ENCODE measurements around the gene SPATS2L. TPM values are rescaled to one million over a fixed set of nuclear protein-coding genes. Genes with fewer than 3 reads are reported as not detected.
A peak's percentile ranks its signal among the peaks of the same experiment; 100 is the strongest.

Gene SPATS2L
- total RNA-seq, 1 donor from 2014 or later: 100 TPM

- ATAC-seq: peak in 1 of 2 donors; percentile 24
- no peak for DNase-seq
- Histone ChIP-seq H3K36me3 (peaks cover 9% of the 10 kb centered on the region), H3K4me3 (no peak overlapping the region), H3K4me1 (peaks cover 2% of the 10 kb centered on the region), H3K9me3 (no peaks in the 10 kb centered on the region), H3K27me3 (ENCODE audit: low read depth) (no peaks in the 10 kb centered on the region), H3K27ac (no peak overlapping the region)
- intact Hi-C loops (cut with DNase I): no loop called here
- TF ChIP-seq, protein P1, sequence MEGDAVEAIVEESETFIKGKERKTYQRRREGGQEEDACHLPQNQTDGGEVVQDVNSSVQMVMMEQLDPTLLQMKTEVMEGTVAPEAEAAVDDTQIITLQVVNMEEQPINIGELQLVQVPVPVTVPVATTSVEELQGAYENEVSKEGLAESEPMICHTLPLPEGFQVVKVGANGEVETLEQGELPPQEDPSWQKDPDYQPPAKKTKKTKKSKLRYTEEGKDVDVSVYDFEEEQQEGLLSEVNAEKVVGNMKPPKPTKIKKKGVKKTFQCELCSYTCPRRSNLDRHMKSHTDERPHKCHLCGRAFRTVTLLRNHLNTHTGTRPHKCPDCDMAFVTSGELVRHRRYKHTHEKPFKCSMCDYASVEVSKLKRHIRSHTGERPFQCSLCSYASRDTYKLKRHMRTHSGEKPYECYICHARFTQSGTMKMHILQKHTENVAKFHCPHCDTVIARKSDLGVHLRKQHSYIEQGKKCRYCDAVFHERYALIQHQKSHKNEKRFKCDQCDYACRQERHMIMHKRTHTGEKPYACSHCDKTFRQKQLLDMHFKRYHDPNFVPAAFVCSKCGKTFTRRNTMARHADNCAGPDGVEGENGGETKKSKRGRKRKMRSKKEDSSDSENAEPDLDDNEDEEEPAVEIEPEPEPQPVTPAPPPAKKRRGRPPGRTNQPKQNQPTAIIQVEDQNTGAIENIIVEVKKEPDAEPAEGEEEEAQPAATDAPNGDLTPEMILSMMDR (IDR thresholded peaks at IDR 0.05): no peak
These were observed 143.8 kb downstream of the SPATS2L start for GRCh38 chr2:200450288-200450687.

GRCh38 chr2:200451511-200451910, 145.0 kb downstream of the SPATS2L start:
- TF ChIP-seq, protein P1 (IDR thresholded peaks at IDR 0.05): no peak
- H3K9me3 ChIP-seq: no peaks in the 10 kb centered on the region
- DNase-seq (no peak), ATAC-seq (no peak)
- H3K4me3 ChIP-seq: no peak overlapping the region
- no peaks in the 10 kb centered on the region for H3K36me3 ChIP-seq
- H3K27me3 ChIP-seq (ENCODE audit: low read depth): no peaks in the 10 kb centered on the region
- H3K4me1 ChIP-seq: peaks cover 13% of the 10 kb centered on the region
- intact Hi-C loops (cut with DNase I): no loop called here
- no peak overlapping the region for H3K27ac ChIP-seq

DNA sequence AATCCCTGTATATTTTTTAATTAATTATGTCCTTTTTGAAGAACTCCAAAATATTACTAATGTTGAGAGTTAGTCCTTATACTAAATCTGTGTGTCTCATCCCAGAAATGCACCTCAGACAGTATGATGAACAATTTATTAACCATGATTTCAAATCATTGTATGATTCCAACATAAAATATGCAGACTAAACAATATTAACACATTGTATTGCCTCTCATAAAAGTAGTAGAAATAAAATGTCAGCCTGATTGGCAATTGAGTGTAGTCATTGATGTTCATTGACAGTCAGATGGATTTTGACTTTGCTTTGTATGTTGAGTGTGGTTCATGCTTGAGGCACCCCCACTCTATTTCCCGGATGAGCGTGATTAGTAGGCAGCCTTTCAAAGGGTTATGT, 145.9 kb downstream of the SPATS2L start:
- ATAC-seq (no peak), DNase-seq (no peak)
- intact Hi-C loops (cut with DNase I): no loop called here
- peaks cover 13% of the 10 kb centered on the region for H3K4me1 ChIP-seq
- H3K27me3 ChIP-seq (ENCODE audit: low read depth): no peaks in the 10 kb centered on the region
- H3K4me3 ChIP-seq: no peak overlapping the region
- no peaks in the 10 kb centered on the region for H3K9me3 ChIP-seq
- no peak overlapping the region for H3K27ac ChIP-seq
- H3K36me3 ChIP-seq: no peaks in the 10 kb centered on the region
- TF ChIP-seq, protein P1 (IDR thresholded peaks at IDR 0.05): no peak

DNA sequence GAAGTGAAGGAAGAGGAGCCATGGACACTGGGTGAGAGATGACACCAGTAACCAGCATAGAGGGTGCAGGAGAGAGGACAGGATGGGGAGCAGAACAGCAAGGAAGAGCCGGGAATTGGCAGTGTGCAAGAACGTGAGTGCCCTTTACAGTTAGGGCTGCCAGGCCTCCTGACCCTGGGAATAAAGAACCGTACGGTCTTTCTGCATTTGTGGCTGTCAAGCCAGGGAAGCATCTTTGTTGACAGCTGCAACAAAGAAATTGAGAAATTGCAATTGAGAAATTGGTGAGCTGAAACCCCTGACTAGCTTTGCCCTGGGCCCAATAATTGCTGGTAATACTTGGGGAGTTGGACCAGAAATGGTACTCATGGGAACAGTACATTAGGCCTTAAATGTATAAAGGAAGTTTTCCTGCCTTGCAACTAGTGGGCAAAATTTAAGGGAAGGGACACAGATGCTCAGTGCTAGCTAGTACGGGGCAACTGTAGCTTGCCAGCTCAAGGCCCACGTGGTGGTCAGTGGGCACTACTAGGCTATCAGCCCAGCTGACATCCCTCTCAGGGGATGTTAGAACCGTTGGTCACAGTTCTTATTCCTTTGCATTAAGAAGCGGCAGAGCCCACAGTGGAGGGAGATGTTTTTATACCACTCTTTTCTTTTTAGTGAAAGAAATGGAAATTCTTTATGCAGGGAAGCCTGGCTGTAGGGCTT, 146.8 kb downstream of the SPATS2L start:
- no peak overlapping the region for H3K27ac ChIP-seq
- TF ChIP-seq, protein P1 (IDR thresholded peaks at IDR 0.05): no peak
- intact Hi-C loops (cut with DNase I): no loop called here
- DNase-seq (no peak), ATAC-seq (no peak)
- peaks cover 13% of the 10 kb centered on the region for H3K4me1 ChIP-seq
- H3K9me3 ChIP-seq: no peaks in the 10 kb centered on the region
- H3K36me3 ChIP-seq: no peaks in the 10 kb centered on the region
- no peak overlapping the region for H3K4me3 ChIP-seq
- H3K27me3 ChIP-seq (ENCODE audit: low read depth): no peaks in the 10 kb centered on the region

DNA sequence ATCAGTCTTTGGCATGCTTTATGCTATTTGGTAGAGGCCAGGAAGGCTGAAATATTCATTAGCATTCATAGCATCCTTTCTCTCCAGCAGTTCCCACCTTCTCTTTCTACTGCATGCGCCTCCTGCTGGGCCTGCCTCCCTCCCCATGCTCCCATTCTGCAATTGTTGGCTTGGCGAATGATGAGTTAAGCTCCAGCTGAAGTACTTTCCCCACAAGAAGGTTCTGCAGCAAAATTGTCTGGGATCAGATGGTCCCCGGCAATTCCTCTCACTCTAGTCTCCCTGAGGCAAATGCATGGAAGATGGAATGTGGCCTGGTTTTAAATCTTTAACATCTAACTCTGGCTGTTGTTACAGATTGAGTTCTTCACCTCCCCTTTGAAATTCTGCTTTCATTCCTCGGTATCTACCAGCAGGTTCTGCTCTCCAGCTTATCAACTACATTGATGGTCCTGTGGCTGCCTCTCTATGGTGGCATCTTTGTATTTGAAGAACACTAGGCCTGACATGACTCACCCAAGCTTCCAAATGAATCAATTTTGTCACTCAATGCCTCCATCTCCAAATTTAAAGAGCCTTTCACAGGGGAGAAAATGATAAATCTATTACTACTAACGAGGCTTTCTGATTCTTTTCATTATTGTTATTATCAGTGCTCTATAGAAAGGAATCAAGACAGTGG, 147.5 kb downstream of the SPATS2L start:
- H3K9me3 ChIP-seq: no peaks in the 10 kb centered on the region
- H3K27me3 ChIP-seq (ENCODE audit: low read depth): no peaks in the 10 kb centered on the region
- TF ChIP-seq, protein P1 (IDR thresholded peaks at IDR 0.05): no peak
- peaks cover 13% of the 10 kb centered on the region for H3K4me1 ChIP-seq
- DNase-seq (no peak), ATAC-seq (no peak)
- intact Hi-C loops (cut with DNase I): no loop called here
- no peak overlapping the region for H3K27ac ChIP-seq
- no peaks in the 10 kb centered on the region for H3K36me3 ChIP-seq
- no peak overlapping the region for H3K4me3 ChIP-seq

Data from lower lobe of right lung (tissue), 2 donors.